ENCODE results near the gene GEMIN5.
A peak's percentile ranks its signal among the peaks of the same experiment; 100 is the strongest.
"Not testable (repeated sequence)": the region's sequence is repeated elsewhere in the genome, so short reads cannot be mapped to it uniquely, and the experiment has no call there.

GEMIN5 gene, protein sequence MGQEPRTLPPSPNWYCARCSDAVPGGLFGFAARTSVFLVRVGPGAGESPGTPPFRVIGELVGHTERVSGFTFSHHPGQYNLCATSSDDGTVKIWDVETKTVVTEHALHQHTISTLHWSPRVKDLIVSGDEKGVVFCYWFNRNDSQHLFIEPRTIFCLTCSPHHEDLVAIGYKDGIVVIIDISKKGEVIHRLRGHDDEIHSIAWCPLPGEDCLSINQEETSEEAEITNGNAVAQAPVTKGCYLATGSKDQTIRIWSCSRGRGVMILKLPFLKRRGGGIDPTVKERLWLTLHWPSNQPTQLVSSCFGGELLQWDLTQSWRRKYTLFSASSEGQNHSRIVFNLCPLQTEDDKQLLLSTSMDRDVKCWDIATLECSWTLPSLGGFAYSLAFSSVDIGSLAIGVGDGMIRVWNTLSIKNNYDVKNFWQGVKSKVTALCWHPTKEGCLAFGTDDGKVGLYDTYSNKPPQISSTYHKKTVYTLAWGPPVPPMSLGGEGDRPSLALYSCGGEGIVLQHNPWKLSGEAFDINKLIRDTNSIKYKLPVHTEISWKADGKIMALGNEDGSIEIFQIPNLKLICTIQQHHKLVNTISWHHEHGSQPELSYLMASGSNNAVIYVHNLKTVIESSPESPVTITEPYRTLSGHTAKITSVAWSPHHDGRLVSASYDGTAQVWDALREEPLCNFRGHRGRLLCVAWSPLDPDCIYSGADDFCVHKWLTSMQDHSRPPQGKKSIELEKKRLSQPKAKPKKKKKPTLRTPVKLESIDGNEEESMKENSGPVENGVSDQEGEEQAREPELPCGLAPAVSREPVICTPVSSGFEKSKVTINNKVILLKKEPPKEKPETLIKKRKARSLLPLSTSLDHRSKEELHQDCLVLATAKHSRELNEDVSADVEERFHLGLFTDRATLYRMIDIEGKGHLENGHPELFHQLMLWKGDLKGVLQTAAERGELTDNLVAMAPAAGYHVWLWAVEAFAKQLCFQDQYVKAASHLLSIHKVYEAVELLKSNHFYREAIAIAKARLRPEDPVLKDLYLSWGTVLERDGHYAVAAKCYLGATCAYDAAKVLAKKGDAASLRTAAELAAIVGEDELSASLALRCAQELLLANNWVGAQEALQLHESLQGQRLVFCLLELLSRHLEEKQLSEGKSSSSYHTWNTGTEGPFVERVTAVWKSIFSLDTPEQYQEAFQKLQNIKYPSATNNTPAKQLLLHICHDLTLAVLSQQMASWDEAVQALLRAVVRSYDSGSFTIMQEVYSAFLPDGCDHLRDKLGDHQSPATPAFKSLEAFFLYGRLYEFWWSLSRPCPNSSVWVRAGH (N-terminal part only)

GRCh38 chr5:154937718-154938466 lies at the start of gene GEMIN5:
Gene GEMIN5, minus strand, starts transcription at chr5:154938211. Its CDS starts 78 bp downstream, at chr5:154938133.
- peak; percentile 75 for DNase-seq (ENCODE audit: low read depth)

DNA sequence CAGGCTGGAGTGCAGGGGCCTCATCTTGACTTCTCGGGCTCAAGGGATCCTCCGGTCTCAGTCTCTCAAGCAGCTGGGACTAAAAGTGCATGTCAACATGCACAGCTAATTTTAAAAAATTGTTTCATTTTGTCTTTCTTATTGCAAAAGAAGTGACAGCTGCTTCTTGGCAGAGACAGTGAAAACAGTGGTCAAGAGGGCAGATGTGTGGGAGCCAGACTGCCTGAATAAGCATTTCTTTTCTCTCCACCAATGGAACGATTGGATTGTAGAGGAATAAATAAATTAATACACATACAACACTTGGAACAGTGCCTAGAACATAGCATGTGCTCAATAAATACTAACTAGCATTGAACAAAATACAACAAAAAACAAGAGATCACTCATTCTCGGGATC lies 48.1 kb upstream of the GEMIN5 start:
- no peak for DNase-seq (ENCODE audit: low read depth)

DNA sequence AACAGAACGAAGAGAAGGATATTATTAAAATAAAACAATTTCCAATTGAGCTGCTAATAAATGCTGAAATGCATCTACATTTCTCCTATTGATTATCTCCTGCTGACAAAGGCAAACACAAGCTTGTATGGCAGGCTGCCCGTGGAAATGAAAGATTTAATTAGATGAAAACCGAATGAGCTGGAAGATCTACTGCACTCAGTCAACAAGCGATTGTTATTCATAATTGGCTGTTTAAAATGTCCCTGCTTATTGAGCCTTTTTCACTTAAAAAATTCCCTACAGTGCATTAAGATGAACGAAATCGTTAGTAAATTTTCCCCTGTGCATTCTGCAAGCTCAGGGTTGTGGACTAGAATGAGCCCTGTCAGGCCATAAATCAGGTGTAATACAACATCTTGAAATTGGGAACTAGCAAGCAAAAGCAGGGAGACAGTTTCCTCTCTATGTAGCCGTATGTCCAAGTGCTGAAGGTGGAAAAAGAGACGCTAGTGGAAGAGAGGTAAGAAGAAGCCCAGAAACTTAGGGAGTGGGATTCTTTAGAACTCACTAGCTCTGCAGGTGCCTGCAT lies 47.0 kb upstream of the GEMIN5 start:
- no peak for DNase-seq (ENCODE audit: low read depth)

DNA sequence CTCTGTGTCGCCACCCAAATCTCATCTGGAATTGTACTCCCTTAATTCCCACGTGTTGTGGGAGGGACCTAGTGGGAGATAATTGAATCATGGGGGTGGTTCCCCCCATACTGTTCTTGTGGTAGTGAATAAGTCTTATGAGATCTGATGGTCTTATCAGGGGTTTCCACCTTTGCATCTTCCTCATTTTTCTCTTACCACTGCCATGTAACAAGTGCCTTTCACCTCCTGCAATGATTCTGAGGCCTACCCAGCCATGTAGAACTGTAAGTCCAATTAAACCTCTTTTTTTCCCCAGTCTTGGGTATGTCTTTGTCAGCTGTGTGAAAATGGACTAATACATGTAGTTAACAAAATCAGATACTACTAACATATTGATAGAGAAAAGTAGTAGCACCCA lies 40.3 kb upstream of the GEMIN5 start:
- DNase-seq (ENCODE audit: low read depth), result not testable (repeated sequence)

DNA sequence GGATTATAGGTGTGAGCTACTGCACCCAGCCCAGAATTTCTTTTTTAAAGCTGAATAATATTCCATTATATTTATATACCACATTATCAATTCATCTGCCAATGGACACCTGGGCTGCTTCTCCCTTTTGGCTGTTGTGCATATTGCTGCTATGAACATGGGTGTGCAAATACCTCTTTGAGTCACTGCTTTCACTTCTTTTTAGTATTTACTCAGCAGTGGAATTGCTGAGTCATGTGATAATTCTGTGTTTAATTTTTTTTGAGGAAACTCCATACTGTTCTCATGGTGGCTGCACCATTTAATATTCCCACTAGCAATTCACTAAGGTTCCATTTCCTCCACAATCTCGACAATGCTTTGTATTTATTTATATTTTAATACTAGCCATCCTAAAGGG lies 39.4 kb upstream of the GEMIN5 start:
- DNase-seq (ENCODE audit: low read depth), result no peak

DNA sequence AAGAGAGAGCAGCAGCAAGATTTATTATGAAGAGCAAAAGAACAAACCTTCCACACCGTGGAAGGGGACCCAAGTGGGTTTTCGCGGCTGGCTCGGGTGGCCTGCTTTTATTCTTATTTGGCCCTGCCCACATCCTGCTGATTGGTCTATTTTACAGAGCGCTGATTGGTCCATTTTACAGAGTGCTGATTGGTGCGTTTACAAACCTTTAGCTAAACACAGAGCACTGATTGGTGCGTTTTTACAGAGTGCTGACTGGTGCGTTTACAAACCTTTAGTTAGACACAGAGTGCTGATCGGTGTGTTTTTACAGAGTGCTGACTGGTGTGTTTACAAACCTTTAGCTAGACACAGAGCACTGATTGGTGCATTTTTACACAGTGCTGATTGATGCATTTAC lies 38.1 kb upstream of the GEMIN5 start:
- not testable (repeated sequence) for DNase-seq (ENCODE audit: low read depth)

DNA sequence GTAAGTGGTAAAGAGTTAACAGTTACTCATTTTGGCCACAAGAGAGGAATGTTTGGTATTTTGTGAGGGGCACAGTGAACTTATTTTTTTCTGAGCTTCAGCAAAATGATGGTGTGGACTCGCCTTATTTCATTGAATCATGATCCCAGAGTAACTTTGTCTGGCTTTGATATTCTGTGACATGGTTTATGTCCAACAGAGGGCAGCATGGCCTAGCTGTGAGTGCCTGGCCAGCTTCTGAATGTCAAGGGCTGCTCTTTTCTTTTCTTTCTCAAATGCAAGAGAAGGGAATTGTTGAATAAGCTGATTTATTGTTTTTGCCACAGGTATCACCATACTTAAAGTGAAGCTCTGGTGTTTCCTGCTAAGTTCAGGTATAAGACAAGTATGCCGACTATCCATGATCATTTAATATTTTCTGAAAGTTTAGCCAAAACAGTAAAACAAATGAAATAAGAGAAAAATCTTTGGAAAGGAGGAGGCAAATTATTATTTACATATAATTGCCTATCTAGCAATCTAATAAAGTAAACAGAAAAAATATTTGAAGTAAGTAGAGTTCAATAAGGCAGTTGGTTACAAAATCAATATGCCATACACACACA lies 34.6 kb upstream of the GEMIN5 start:
- no peak for DNase-seq (ENCODE audit: low read depth)

- DNase-seq (ENCODE audit: low read depth), result no peak
These were observed 33.5 kb upstream of the GEMIN5 start for GRCh38 chr5:154971501-154971900.

DNA sequence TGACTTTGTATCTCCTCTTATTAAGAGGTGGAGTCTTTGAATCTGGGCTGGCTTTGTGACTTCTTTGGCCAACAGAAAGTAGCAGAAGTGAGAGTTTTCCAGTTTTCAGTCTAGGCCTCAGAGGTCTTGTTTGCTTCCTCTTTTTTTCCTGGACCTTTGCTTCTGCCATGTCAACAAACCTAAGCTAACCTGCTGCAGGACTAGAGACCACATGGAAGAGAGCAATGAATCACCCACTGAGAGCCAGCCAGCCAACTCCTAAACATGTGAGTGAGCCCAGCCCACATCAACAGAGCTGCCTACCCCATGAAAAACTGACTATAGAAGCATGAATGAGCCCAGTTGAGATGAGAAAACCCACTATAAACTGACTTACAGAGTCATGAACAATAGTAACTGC lies 32.7 kb upstream of the GEMIN5 start:
- DNase-seq (ENCODE audit: low read depth), result no peak

DNA sequence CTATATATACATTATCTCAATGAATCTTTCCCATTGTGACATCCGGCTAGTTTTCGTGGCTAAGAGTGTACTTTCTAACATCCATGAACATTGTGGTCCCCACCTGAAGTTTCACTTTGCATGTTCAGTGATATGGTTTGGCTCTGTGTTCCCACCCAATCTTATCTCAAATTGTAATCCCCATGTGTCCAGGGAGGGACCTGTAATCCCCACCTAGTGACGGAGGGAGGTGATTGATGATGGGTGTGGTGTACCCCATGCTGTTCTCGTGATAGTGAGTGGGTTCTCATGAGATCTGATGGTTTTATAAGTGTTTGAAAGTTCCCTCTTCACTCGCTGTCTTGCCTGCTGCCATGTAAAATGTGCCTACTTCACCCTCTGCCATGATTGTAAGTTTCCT lies 30.9 kb upstream of the GEMIN5 start:
- DNase-seq (ENCODE audit: low read depth), result no peak

DNA sequence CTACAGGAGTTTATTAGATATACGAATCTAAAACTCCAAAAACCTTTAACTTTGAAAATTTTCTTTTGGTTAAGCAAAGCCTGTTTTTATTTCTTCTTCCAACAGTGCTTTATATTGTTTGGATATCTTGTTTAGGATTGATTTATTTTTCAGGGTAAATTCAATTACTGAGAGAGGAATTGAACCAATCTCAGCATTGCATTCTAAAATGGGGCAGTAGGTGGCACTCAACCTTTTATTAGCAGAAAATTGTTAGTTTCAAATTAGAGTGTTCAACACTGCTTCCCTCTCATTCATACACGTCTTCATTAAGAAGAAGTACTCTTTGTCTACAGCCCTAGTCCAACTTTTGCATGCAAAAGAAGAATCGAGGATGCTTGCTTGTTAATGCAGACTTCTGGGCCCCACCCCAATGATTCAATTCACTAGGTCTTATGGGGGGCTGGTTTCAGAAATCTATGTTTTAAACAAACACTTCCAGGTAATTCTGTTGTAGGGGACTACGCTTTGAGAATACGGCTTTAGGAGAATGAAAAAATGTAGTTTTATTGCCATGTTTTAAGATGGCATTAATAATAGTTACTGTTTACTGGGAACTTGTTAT lies 29.5 kb upstream of the GEMIN5 start:
- no peak for DNase-seq (ENCODE audit: low read depth)

DNA sequence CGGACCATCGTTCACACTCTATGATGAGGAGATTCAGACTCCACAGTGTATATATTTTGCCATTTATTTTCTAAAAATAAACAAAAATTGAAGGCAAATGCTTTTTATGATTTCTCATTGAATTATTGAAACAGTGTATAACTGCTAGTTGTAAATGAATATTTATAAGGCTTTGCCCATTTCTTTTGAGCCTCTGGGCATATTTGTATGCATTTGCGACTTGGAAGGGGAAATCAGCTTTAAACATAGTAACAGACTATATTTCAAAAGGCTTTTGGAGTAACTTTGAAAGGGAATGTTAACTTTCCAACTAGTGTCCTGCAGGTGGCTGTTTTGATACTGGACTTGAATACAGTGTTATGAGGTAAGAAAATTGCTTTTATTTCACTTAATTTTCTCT lies 28.9 kb upstream of the GEMIN5 start:
- no peak for DNase-seq (ENCODE audit: low read depth)

DNA sequence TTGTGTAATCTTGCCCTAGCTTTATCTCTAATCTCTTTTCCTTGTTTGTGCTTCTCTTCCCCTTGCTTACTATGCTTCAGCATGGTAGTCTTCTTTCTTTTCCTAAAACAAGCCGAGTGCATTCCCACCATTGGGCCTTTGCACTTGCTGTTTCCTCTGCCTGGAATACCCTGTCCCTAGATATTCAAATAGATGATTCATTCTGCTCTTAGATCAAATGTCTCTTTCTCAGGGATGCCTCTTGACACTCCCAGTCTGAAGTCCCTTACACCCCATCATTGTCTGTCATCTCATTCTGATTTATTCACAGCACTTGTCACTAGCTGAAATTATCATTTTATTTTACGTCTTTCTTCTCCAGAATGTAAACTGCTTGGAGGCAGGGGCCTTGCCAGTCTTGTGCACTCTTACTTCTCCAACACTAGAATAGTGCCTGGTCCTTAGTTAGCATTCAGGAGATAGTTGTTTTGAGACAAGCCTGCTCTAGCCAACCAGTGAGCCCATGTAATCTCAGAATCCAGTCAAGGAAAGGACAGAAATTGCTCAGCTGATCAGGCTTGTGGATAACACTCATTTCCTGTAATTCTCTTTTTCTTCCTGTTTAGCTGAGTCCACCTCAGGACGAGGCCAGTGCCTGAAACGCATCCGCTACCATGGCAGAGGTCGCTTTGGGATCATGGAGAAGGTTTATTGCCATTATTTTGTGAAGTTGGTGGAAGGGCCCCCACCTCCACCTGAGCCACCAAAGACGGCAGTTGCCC lies 28.2 kb upstream of the GEMIN5 start:
- DNase-seq (ENCODE audit: low read depth), result no peak

- DNase-seq (ENCODE audit: low read depth), result no peak
These were observed 24.5 kb upstream of the GEMIN5 start for GRCh38 chr5:154962494-154962893.

DNA sequence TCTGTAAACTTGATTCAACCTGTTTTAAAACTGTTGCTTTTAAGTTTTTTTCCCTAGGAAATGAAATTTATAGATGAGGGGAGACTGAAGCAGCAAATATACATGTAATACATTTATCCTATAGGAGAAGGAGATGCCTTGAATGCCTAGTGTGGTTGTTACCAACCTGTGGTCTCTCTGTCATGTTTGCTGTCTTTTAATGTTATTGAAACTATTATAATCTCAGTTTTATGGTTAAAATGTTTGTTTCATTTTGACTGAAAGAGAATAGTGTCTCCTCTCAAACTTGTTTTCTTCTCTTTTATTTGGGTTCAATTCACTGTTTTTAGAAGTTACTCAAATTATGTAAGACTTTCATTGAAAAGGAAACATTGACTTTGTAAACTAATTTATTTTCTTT lies 18.7 kb upstream of the GEMIN5 start:
- DNase-seq (ENCODE audit: low read depth), result no peak

GRCh38 chr5:154949781-154950180 lies 11.8 kb upstream of the GEMIN5 start:
- no peak for DNase-seq (ENCODE audit: low read depth)

DNA sequence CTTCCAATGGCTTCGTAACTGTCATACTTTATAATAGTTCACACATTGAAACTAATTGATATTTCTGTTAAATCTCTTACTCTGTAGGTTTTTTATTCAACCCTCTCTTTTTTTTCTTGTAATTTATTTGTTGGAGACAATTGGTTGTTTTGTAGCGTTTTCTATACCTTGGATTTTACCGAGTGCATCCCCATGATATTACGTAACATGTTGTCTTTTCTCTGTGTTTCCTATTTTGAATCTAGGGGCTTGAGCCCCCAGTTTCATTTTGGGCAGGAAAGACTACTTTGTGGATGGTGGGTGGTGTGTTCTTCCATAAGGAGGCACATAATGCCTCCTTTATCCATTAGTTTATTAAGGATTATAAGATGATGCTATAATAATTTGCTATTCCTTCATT lies 10.3 kb upstream of the GEMIN5 start:
- DNase-seq (ENCODE audit: low read depth), result no peak

DNA sequence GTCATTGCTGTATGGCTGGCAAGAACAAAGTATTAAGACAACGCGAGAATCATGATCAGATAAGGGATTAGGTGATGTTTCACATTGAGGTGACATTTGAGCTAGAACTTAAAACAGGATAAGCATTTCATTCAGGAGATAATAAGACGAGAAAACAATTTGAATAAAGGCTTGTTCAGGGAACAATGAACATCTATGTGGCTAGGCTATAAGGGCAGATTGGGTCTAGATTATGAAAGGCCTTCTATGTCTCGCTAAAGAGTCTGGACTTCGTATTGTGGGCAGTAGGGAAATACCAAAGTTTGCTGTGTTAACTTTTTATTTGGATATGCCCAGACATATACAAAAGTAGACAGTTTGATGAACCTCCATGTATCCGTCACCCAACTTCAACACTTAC lies 9.8 kb upstream of the GEMIN5 start:
- DNase-seq (ENCODE audit: low read depth), result no peak

DNA sequence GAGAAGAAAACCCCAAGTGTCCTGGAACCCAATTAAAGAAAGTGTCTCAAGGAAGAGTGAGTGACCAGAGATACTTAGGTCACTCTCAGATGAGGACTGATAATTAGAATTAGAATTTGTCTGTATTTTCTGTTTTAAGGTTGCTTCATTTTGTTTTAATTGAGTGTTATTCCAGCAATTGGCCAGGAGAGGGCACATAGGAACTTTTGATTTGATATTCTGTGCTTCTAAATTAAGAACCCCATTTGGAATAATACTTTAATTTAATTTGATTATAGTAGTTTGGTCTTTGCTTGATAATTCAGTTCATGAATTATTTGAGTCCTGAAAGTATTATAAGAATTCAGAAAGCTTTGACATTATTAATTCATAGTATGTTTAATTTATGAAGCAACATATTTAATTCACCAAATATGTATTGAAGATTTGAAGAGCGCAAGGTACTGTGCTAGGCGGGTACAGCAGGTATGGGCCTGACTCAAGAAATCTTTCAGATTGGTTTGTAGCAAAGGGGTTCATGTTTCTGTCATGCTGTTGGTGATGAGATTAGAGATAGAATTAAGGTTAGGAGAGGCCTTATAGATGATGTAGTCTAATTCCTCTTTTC lies 7.8 kb upstream of the GEMIN5 start:
- no peak for DNase-seq (ENCODE audit: low read depth)

All from activated T-helper 9 cell treated with anti-CD3 and anti-CD28 coated beads, Interleukin-2, amount 50 U/mL, for 16 hours (primary cell).